Esophagus muscularis mucosa (tissue), 4 donors: Measurements from ENCODE around the gene FBXW2.

ENCODE experiments used
- CTCF ChIP-seq, 3 experiments: fragments of 200-600 bp in 2 of 3; fragments of 450-650 bp in 1 of 3; sonication (generic) in 2 of 3; IDR thresholded peaks; one replicate each; pipeline ENCODE4 v1.5.1; 2017 to 2019; ENCODE audit warnings: antibody characterized with exemption in 3 of 3, mild to moderate bottlenecking in 2 of 3, moderate library complexity in 1 of 3
- EP300 ChIP-seq: sonication (generic); formaldehyde crosslinking; IDR thresholded peaks from one replicate; pipeline ENCODE4 v1.6.1; 2017; ENCODE audit warnings: antibody characterized with exemption
- POLR2A ChIP-seq: fragments of 450-650 bp; IDR thresholded peaks from one replicate; pipeline ENCODE4 v1.6.1; 2017; ENCODE audit warnings: antibody characterized with exemption, moderate library complexity, mild to moderate bottlenecking, low read depth

GRCh38 chr9:120820095-120820494 is 26.9 kb upstream of the FBXW2 start:
- no peak for TF ChIP-seq CTCF (IDR thresholded peaks at IDR 0.05)
- TF ChIP-seq POLR2A, result no peak
- TF ChIP-seq EP300, result no peak
